Measurements from ENCODE around the gene MMP17. TPM values are rescaled to one million over a fixed set of nuclear protein-coding genes. Genes with fewer than 3 reads are reported as not detected.
A peak's percentile ranks its signal among the peaks of the same experiment; 100 is the strongest.

The MMP17 gene
- total and polyA plus RNA-seq, 5 experiments from 2014 or later: 0.62 to 1.5 TPM; not detected in 3

DNA sequence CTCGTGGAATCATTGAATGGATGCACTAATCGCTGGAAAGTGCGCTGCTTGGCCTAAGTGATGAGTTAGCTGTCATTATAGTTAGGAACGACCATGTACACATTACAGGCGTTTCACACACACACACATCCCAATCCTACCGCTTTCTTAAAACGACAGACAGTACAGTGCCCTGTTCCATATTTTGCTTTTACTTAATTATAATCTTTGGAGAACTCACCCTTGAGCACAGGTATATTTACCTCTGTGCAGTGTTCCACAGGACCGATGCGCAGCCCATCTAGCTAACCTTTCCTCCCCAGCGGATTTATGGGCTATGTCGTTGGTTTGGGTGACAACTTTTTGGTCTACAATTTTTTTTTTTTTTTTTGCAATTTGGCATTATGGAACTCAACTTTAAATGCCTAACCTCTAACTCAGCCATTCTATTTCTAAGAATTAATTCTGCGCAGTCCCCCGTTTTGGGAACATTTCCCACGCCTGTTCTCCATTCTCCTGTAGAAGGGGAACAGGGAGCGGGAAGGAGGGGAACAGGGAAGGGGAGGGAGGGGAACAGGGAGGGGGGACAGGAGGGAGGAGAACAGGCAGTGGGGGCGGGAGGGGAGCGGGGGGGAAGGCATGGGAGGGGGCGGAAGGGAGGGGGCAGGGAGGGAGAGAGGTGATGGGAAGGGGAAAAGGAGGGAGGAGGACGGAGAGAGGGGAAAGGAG, 65.6 kb downstream of the MMP17 start:
- Mint-ChIP-seq H3K36me3 (peaks cover 0 to 2% (median 0%) of the 10 kb centered on the region in 3 donors), H3K27me3 (no peaks in the 10 kb centered on the region), H3K4me1 (peaks cover 11 to 29% (median 20%) of the 10 kb centered on the region in 4 donors), H3K9me3 (no peaks in the 10 kb centered on the region), H3K27ac (peak overlapping the region; percentile 24 to 82 (median 53)), H3K4me3 (peak overlapping the region; percentile 9 to 90 (median 60))
- POLR2A ChIA-PET: no interaction called here
- ATAC-seq (no peak), DNase-seq (peak in 2 of 10 donors; percentile 13 to 22)

DNA sequence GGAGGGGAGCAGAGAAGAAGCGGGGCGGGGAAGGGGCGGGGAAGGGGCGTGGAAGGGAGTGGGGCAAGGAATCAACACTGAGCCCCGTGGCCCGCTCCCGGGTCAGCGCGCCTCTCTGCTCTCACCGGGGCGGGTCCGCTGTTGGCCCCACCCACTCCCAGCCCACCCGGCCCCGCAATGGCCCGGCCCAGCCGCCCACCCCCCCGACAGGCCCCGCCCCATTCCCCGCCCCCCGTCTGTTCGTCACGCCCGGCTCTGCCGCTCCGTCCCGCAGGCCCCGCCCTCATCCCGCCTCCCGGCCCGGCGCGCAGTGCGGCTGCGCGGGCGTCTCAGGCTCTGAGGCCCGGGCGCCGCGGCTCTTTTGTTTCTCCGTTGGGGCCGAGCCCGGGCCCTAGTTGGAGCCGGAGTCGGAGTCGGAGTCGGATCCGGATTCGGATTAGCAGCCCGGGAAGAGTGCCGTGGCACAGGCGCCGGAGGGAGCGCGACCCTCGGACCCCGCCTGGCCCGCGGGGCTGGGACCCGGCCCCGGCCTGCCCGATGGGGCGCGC, 66.2 kb downstream of the MMP17 start, which contains the start of gene ULK1:
ULK1 (plus strand) TSS at position 310 of the 548 bp plus-strand sequence. CDS start 380 bp downstream, outside the sequence.
- H3K27me3 Mint-ChIP-seq: no peaks in the 10 kb centered on the region
- peaks cover 0 to 2% (median 0%) of the 10 kb centered on the region in 3 donors for H3K36me3 Mint-ChIP-seq
- peak within 1 kb of the TSS; percentile 75 to 95 (median 88) for H3K4me3 Mint-ChIP-seq
- ATAC-seq (peak; percentile 80 to 81), DNase-seq (peak; percentile 88 to 98 (median 93))
- no peaks in the 10 kb centered on the region for H3K9me3 Mint-ChIP-seq
- POLR2A ChIA-PET: no interaction called here
- peaks cover 11 to 29% (median 20%) of the 10 kb centered on the region in 4 donors for H3K4me1 Mint-ChIP-seq
- peak within 1 kb of the TSS; percentile 76 to 96 (median 88) for H3K27ac Mint-ChIP-seq

DNA sequence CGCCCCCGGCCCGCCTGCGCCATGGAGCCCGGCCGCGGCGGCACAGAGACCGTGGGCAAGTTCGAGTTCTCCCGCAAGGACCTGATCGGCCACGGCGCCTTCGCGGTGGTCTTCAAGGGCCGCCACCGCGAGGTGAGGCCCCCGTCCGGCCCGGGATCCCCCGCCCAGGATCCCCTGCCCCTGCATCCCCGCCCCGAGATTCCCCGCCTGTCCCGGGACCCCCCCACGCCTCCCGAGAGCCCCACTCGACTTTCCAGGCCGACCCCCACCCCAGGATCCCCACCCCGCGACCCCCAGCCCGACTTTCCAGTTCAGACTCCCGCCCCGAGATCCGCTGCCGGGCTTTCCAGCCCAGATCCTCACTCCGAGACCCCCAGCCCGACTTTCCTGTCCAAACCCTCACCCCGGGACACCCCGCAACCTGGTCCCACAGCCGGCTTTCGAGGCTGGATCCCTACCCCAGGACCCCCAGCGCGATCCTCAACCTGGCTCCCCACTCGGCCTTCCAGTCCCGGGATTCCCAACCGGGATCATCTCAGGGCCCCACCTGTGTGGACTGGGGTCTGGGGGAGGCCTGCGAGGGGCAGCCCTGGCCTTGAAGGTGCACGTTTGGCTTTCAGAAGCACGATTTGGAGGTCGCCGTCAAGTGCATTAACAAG, 66.9 kb downstream of the MMP17 start:
- peaks cover 0 to 2% (median 0%) of the 10 kb centered on the region in 3 donors for H3K36me3 Mint-ChIP-seq
- POLR2A ChIA-PET: interaction anchor here (2.1 kb wide), 1 partner anchor 33 kb away, joined by 7 read pairs; no protein-coding TSS in a partner anchor
- H3K4me3 Mint-ChIP-seq: peak overlapping the region; percentile 75 to 95 (median 88)
- no peaks in the 10 kb centered on the region for H3K9me3 Mint-ChIP-seq
- peaks cover 9 to 30% (median 21%) of the 10 kb centered on the region in 4 donors for H3K4me1 Mint-ChIP-seq
- H3K27ac Mint-ChIP-seq: peak overlapping the region; percentile 76 to 96 (median 88)
- H3K27me3 Mint-ChIP-seq: no peaks in the 10 kb centered on the region
- DNase-seq: peak in 1 of 10 donors; percentile 34
- ATAC-seq: peak in 1 of 2 donors; percentile 2

DNA sequence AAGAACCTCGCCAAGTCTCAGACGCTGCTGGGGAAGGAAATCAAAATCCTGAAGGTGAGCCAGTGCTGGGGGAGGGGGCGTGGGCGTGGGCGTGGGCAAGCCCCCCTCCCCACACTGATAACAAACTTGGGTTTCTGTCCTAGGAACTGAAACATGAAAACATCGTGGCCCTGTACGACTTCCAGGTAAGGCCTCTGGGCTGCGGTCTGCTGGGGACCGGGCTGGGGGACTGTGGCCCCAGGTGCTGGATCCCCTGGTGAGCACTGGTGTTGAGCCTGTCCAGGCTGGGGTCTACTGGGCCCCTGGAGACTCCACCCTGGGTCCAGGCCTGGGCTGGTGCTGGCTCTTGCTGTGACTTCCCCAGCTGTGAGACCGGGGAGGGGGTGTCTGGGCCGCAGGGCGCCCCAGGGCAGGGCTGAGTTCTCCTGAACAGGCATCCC, 67.5 kb downstream of the MMP17 start:
- Mint-ChIP-seq H3K4me3 (peak overlapping the region; percentile 75 to 95 (median 88)), H3K36me3 (peaks cover 0 to 2% (median 0%) of the 10 kb centered on the region in 3 donors)
- ATAC-seq: peak; percentile 33 to 43

DNA sequence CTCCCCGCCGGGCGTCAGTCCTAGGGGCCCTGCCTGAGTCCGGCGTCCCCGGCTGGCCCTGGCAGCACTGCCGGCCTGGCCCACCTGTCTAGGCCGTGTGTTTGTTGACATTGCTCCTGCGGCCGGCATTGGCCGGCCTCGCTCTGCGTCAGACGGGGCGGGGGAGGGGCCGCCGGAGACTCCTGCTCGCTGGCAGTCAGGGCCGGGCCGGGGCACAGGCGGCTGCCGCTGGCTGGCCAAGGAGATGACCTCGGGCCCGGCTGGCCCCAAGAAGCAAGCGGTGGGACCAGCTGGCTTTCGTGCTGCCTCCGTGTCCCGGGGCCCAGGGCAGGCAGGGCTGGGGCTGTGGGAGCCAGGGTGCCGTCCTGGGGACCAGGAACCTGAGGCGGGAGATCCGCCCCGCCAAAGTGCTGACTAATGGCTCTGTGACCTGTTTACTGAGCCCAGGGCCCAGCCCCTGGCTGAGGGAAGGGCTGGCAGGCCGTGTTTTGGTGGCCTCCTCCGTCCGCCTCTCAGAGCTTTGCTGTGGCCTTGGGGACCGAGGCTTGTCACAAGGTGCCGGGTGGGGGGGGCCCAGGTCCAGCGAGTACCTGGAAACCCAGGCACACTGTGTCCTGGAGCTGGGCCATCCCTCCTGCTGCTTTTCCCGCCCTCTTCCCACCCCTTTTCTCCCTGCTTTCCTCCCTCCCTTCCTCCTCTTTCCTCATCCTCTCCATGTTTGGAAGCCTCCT, 68.1 kb downstream of the MMP17 start:
- peak overlapping the region; percentile 68 to 95 (median 88) for H3K4me3 Mint-ChIP-seq
- POLR2A ChIA-PET: interaction anchor here (0.7 to 2.1 kb wide), 5 partner anchors 14 to 80 kb away, joined by 3 to 7 read pairs (median 3); no protein-coding TSS in a partner anchor
- H3K27ac Mint-ChIP-seq: peak overlapping the region in 6 of 10 donors; percentile 20 to 96 (median 86)
- ATAC-seq (peak; percentile 37 to 47), DNase-seq (peak in 9 of 10 donors; percentile 21 to 61 (median 50))
- H3K36me3 Mint-ChIP-seq: peaks cover 0 to 2% (median 0%) of the 10 kb centered on the region in 3 donors
- H3K27me3 Mint-ChIP-seq: no peaks in the 10 kb centered on the region
- no peaks in the 10 kb centered on the region for H3K9me3 Mint-ChIP-seq
- peaks cover 10 to 32% (median 22%) of the 10 kb centered on the region in 4 donors for H3K4me1 Mint-ChIP-seq

More for the DNA sequence above, 67.5 kb downstream of the MMP17 start:
- Mint-ChIP-seq H3K4me1 (peaks cover 10 to 32% (median 22%) of the 10 kb centered on the region in 4 donors), H3K27me3 (no peaks in the 10 kb centered on the region), H3K9me3 (no peaks in the 10 kb centered on the region), H3K27ac (peak overlapping the region; percentile 76 to 96 (median 88))
- POLR2A ChIA-PET: interaction anchor here (1.0 to 2.1 kb wide), 2 partner anchors 33 to 34 kb away, joined by 3 to 7 read pairs; no protein-coding TSS in a partner anchor
- DNase-seq: peak in 1 of 10 donors; percentile 48

DNA sequence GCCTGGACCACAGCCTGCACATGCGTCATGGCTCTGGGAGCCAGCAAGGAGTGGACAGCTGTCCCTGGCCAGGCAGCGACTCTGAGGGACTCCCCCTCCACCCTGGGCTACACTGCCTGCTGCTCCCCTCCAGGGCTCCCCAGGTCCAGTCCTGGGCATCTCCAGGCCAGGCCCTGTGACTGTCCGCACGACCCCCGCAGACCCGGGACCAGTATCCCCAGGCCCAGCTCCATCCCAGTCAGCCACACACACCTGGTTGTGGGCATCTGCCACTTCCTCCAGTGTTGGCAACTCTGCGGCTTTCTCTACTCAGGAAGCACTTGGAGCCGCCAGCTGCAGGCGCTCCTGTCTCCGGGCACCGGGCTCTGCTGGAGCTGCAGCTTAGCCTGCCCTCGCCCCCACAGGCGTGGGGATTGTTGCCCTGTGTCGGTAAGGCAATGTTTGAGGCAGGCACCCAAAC, 68.6 kb downstream of the MMP17 start:
- Mint-ChIP-seq H3K4me3 (peak overlapping the region; percentile 60 to 95 (median 88)), H3K27ac (peak overlapping the region in 3 of 10 donors; percentile 52 to 92 (median 66)), H3K27me3 (no peaks in the 10 kb centered on the region), H3K9me3 (no peaks in the 10 kb centered on the region), H3K36me3 (peaks cover 0 to 2% (median 0%) of the 10 kb centered on the region in 3 donors), H3K4me1 (peaks cover 12 to 35% (median 24%) of the 10 kb centered on the region in 4 donors)
- ATAC-seq (no peak), DNase-seq (peak in 1 of 10 donors; percentile 57)
- POLR2A ChIA-PET: interaction anchor here (0.9 to 2.1 kb wide), 4 partner anchors 13 to 33 kb away, joined by 3 to 7 read pairs (median 3); no protein-coding TSS in a partner anchor

DNA sequence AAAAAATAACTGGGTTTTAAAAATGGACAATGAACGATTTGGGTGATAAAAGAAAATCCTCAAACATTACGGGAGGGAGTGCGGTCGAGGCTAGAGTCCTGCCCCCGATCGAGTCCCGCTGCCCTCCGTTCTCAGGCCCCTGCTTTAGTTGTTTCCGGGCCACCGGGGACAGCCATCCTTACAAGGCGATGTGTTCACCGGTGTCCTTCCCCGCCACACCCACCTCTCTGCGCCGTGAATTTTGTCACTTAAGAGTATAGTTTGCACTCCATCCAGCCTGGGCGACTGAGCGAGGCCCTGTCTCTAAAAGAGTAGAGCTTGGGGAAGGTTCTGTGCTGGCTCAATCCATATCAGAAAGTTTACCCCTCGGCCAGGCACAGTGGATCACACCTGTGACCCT, 69.1 kb downstream of the MMP17 start:
- Mint-ChIP-seq H3K4me1 (peaks cover 15 to 37% (median 26%) of the 10 kb centered on the region in 4 donors), H3K4me3 (peak overlapping the region; percentile 43 to 95 (median 82)), H3K27me3 (no peaks in the 10 kb centered on the region), H3K27ac (peak overlapping the region in 5 of 10 donors; percentile 26 to 75 (median 40)), H3K36me3 (peaks cover 0 to 2% (median 0%) of the 10 kb centered on the region in 3 donors), H3K9me3 (no peaks in the 10 kb centered on the region)
- DNase-seq (peak in 1 of 10 donors; percentile 42), ATAC-seq (no peak)
- POLR2A ChIA-PET: interaction anchor here (1.0 to 2.1 kb wide), 2 partner anchors 30 to 31 kb away, joined by 3 to 7 read pairs; no protein-coding TSS in a partner anchor

DNA sequence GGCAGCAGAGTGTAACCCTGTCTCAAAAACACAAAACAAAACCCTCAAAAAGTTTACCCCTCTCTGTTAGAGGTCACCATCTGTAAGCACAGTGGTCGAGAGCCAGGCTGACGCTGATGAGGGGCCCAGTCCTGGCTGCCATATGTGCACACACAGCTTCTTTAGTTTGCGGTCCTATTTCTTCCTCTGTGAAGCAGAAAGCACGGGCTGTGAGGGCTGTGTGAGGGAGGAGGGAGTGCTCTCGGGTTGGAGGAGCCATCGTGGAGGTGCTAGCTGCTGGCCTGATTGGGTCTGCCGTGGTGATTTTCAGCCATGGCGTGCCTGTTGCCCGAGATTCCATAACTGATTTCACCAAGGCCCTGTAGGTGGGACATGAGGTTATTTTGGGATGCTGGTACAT, 69.7 kb downstream of the MMP17 start:
- ATAC-seq (no peak), DNase-seq (no peak)
- H3K4me1 Mint-ChIP-seq: peaks cover 15 to 40% (median 29%) of the 10 kb centered on the region in 4 donors
- peaks cover 0 to 2% (median 0%) of the 10 kb centered on the region in 3 donors for H3K36me3 Mint-ChIP-seq
- peak overlapping the region in 3 of 10 donors; percentile 31 to 53 (median 46) for H3K27ac Mint-ChIP-seq
- POLR2A ChIA-PET: interaction anchor here (0.6 to 1.1 kb wide), 2 partner anchors 33 kb away, joined by 3 to 4 read pairs; no protein-coding TSS in a partner anchor
- H3K27me3 Mint-ChIP-seq: no peaks in the 10 kb centered on the region
- no peaks in the 10 kb centered on the region for H3K9me3 Mint-ChIP-seq
- peak overlapping the region in 7 of 10 donors; percentile 18 to 90 (median 39) for H3K4me3 Mint-ChIP-seq

DNA sequence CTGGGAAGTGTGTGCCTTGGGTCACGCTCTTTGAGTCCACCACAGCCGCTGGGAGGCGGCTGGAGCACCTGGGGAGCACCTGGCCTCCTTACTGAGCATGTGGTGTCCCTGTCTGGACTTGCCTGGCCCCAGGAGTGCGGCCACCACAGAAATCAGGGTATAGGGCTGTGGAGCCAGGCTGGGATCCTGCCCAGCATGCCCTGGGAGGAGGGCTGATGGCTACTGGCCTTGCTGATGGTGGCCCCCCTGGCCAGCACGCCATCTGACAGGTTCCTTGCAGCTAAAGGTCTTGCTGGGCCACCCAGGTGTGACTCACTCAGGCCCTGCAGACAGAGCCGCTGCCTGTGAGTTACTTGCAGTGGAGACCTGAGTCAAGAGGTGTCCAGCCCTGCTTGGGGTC, 72.2 kb downstream of the MMP17 start:
- no peak overlapping the region for H3K4me3 Mint-ChIP-seq
- peaks cover 0 to 2% (median 0%) of the 10 kb centered on the region in 3 donors for H3K36me3 Mint-ChIP-seq
- POLR2A ChIA-PET: interaction anchor here (0.6 kb wide), 1 partner anchor 75 kb away, joined by 6 read pairs; no protein-coding TSS in a partner anchor
- H3K27ac Mint-ChIP-seq: no peak overlapping the region
- no peak for ATAC-seq
- H3K4me1 Mint-ChIP-seq: peaks cover 16 to 59% (median 32%) of the 10 kb centered on the region in 4 donors
- H3K27me3 Mint-ChIP-seq: no peaks in the 10 kb centered on the region
- DNase-seq: no peak
- H3K9me3 Mint-ChIP-seq: no peaks in the 10 kb centered on the region
